Measurements from ENCODE around the gene F5. TPM values are rescaled to one million over a fixed set of nuclear protein-coding genes. Genes with fewer than 3 reads are reported as not detected.

The F5 gene
- total and polyA plus RNA-seq, 2 experiments from 2014 or later = 0.16 TPM; not detected in 1

DNA sequence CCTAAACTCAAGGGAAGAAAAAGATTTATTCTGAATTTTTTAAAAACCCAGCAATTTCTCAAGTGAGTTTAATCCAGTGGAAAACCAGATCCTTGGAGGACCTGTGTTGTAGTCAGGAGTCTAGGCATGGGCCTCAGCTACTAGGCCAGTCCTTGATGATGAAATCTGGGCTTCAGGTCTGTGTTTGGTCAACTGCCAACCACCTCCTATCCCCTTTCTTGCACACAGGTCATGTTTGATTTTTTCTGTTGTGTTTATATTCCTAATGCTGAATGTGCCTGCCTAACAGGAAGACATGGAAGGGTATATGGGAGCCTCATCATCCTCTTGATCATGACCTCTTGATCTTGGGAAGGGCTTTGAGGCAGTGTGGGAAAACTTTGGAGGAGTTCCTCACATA, 62.4 kb downstream of the F5 start (continued):
- TF ChIP-seq, protein P1, sequence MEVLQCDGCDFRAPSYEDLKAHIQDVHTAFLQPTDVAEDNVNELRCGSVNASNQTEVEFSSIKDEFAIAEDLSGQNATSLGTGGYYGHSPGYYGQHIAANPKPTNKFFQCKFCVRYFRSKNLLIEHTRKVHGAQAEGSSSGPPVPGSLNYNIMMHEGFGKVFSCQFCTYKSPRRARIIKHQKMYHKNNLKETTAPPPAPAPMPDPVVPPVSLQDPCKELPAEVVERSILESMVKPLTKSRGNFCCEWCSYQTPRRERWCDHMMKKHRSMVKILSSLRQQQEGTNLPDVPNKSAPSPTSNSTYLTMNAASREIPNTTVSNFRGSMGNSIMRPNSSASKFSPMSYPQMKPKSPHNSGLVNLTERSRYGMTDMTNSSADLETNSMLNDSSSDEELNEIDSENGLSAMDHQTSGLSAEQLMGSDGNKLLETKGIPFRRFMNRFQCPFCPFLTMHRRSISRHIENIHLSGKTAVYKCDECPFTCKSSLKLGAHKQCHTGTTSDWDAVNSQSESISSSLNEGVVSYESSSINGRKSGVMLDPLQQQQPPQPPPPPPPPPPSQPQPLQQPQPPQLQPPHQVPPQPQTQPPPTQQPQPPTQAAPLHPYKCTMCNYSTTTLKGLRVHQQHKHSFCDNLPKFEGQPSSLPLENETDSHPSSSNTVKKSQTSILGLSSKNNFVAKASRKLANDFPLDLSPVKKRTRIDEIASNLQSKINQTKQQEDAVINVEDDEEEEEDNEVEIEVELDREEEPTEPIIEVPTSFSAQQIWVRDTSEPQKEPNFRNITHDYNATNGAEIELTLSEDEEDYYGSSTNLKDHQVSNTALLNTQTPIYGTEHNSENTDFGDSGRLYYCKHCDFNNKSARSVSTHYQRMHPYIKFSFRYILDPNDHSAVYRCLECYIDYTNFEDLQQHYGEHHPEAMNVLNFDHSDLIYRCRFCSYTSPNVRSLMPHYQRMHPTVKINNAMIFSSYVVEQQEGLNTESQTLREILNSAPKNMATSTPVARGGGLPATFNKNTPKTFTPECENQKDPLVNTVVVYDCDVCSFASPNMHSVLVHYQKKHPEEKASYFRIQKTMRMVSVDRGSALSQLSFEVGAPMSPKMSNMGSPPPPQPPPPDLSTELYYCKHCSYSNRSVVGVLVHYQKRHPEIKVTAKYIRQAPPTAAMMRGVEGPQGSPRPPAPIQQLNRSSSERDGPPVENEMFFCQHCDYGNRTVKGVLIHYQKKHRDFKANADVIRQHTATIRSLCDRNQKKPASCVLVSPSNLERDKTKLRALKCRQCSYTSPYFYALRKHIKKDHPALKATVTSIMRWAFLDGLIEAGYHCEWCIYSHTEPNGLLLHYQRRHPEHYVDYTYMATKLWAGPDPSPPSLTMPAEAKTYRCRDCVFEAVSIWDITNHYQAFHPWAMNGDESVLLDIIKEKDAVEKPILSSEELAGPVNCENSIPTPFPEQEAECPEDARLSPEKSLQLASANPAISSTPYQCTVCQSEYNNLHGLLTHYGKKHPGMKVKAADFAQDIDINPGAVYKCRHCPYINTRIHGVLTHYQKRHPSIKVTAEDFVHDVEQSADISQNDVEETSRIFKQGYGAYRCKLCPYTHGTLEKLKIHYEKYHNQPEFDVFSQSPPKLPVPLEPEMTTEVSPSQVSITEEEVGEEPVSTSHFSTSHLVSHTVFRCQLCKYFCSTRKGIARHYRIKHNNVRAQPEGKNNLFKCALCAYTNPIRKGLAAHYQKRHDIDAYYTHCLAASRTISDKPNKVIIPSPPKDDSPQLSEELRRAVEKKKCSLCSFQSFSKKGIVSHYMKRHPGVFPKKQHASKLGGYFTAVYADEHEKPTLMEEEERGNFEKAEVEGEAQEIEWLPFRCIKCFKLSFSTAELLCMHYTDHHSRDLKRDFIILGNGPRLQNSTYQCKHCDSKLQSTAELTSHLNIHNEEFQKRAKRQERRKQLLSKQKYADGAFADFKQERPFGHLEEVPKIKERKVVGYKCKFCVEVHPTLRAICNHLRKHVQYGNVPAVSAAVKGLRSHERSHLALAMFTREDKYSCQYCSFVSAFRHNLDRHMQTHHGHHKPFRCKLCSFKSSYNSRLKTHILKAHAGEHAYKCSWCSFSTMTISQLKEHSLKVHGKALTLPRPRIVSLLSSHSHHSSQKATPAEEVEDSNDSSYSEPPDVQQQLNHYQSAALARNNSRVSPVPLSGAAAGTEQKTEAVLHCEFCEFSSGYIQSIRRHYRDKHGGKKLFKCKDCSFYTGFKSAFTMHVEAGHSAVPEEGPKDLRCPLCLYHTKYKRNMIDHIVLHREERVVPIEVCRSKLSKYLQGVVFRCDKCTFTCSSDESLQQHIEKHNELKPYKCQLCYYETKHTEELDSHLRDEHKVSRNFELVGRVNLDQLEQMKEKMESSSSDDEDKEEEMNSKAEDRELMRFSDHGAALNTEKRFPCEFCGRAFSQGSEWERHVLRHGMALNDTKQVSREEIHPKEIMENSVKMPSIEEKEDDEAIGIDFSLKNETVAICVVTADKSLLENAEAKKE (CRISPR knock-in tag; IDR thresholded peaks at IDR 0.05) = no peak
- no peak for TF ChIP-seq STAT1 (IDR thresholded peaks at IDR 0.05; ENCODE audit: unreplicated experiment)
- no peak for TF ChIP-seq EZH2phosphoT487 (IDR thresholded peaks at IDR 0.05; ENCODE audit: unreplicated experiment)
- TF ChIP-seq ZNF331 (CRISPR knock-in tag; IDR thresholded peaks at IDR 0.05; ENCODE audit: low read depth) = no peak
- TF ChIP-seq, protein P2, sequence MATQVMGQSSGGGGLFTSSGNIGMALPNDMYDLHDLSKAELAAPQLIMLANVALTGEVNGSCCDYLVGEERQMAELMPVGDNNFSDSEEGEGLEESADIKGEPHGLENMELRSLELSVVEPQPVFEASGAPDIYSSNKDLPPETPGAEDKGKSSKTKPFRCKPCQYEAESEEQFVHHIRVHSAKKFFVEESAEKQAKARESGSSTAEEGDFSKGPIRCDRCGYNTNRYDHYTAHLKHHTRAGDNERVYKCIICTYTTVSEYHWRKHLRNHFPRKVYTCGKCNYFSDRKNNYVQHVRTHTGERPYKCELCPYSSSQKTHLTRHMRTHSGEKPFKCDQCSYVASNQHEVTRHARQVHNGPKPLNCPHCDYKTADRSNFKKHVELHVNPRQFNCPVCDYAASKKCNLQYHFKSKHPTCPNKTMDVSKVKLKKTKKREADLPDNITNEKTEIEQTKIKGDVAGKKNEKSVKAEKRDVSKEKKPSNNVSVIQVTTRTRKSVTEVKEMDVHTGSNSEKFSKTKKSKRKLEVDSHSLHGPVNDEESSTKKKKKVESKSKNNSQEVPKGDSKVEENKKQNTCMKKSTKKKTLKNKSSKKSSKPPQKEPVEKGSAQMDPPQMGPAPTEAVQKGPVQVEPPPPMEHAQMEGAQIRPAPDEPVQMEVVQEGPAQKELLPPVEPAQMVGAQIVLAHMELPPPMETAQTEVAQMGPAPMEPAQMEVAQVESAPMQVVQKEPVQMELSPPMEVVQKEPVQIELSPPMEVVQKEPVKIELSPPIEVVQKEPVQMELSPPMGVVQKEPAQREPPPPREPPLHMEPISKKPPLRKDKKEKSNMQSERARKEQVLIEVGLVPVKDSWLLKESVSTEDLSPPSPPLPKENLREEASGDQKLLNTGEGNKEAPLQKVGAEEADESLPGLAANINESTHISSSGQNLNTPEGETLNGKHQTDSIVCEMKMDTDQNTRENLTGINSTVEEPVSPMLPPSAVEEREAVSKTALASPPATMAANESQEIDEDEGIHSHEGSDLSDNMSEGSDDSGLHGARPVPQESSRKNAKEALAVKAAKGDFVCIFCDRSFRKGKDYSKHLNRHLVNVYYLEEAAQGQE (IDR thresholded peaks at IDR 0.05; ENCODE audit: unreplicated experiment) = no peak

DNA sequence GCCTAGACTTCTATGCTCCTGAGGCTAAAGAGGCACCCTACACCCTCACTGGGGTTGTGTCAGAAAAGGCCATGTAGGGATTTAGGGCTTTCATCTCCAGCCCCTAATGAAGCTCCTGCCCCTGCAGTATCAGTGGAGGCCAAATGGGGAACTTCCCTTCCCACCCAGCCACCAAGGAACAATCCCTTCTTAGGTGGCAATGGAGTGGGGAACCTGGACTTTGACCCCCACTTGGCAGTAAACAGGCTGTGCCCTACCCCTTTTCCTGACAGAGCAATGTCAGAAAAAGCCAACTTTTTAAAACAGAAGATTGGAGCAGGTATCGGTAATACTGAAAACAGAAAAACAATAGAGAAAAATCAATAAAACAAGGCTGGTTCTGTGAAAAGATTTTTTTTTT, 65.1 kb downstream of the F5 start:
- no peaks in the 10 kb centered on the region for H4K20me1 ChIP-seq (replicated peaks; ENCODE audit: insufficient read depth)
- Mint-ChIP-seq H3K36me3 (ENCODE audit: low read depth) (no peaks in the 10 kb centered on the region), H3K27ac (no peak overlapping the region), H3K27me3 (ENCODE audit: insufficient read depth, low read depth, poor library complexity) (no peaks in the 10 kb centered on the region), H3K4me3 (no peak overlapping the region), H3K4me1 (peaks cover 3% of the 10 kb centered on the region; the same call in 2 of the 3 replicates), H3K9me3 (no peaks in the 10 kb centered on the region)
- ATAC-seq (no peak), DNase-seq (ENCODE audit: low spot score) (no peak)
- no peak overlapping the region for H3K4me2 ChIP-seq
- no peaks in the 10 kb centered on the region for H3K9me2 ChIP-seq (ENCODE audit: insufficient read depth)
- H3F3A ChIP-seq (replicated peaks; ENCODE audit: low read depth) = no peaks in the 10 kb centered on the region
- no peak overlapping the region for H3K4me3 ChIP-seq
- no peaks in the 10 kb centered on the region for H3K79me2 ChIP-seq (replicated peaks; ENCODE audit: insufficient read depth)
- 0 out of 2 replicates have a peak overlapping the region, but pooled peaks have one; percentile 19 for H2AFZ ChIP-seq
- H3K4me1 ChIP-seq (ENCODE audit: insufficient read depth) = no peaks in the 10 kb centered on the region
- H3K27me3 ChIP-seq (ENCODE audit: insufficient read depth) = no peaks in the 10 kb centered on the region
- no peaks in the 10 kb centered on the region for H3K36me3 ChIP-seq (ENCODE audit: insufficient read depth)
- no peak overlapping the region for H3K27ac ChIP-seq (ENCODE audit: low read depth)
- TF ChIP-seq, protein P3, sequence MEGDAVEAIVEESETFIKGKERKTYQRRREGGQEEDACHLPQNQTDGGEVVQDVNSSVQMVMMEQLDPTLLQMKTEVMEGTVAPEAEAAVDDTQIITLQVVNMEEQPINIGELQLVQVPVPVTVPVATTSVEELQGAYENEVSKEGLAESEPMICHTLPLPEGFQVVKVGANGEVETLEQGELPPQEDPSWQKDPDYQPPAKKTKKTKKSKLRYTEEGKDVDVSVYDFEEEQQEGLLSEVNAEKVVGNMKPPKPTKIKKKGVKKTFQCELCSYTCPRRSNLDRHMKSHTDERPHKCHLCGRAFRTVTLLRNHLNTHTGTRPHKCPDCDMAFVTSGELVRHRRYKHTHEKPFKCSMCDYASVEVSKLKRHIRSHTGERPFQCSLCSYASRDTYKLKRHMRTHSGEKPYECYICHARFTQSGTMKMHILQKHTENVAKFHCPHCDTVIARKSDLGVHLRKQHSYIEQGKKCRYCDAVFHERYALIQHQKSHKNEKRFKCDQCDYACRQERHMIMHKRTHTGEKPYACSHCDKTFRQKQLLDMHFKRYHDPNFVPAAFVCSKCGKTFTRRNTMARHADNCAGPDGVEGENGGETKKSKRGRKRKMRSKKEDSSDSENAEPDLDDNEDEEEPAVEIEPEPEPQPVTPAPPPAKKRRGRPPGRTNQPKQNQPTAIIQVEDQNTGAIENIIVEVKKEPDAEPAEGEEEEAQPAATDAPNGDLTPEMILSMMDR (conservative IDR thresholded peaks at IDR 0.05; ENCODE audit: low read depth in 2 of 2) = no peak
